B cell (primary cell): ENCODE measurements around the gene KCTD6. TPM values are rescaled to one million over a fixed set of nuclear protein-coding genes. Genes with fewer than 3 reads are reported as not detected.

Source experiments
- ATAC-seq: fragments of 200-7000 bp; cut with Tn5 transposase; one replicate; pipeline ENCODE4 v1.10.0; 2021; ENCODE audit warnings: low read depth, mild to moderate bottlenecking, moderate number of reproducible peaks, moderate library complexity
- CTCF ChIA-PET: fragments of 350-600 bp; sonication (Branson Sonifier 250); formaldehyde crosslinking; loops from one replicate; lab custom pipeline; 2021; ENCODE audit warnings: antibody characterized with exemption, inconsistent platforms; lab: Charles Lee
- POLR2A ChIA-PET: fragments of 350-600 bp; sonication (Branson Sonifier 250); formaldehyde crosslinking; loops from one replicate; lab custom pipeline; 2021; ENCODE audit warnings: antibody characterized with exemption; lab: Charles Lee
- DNase-seq: peaks from one replicate; pipeline ENCODE4 v3.0.0; 2013
- H2AFZ ChIP-seq: 2 replicates; pipeline ENCODE4 v1.6.1; 2012; ENCODE audit warnings: mild to moderate bottlenecking, low read depth, low read length; ENCODE audit not compliant: insufficient read depth, poor library complexity, severe bottlenecking
- H3K27ac ChIP-seq, 2 donors: 1 replicate in 1 of 2; 2 replicates in 1 of 2; pipeline ENCODE4 v1.5.1; 2012 to 2013; ENCODE audit warnings: low read length in 2 of 2, mild to moderate bottlenecking in 2 of 2, moderate library complexity in 1 of 2
- H3K27me3 ChIP-seq, 4 experiments: fragments of 200-600 bp in 1 of 4; sonication (generic) in 1 of 4; replicated peaks in 1 of 4; 1 replicate in 2 of 4; 2 replicates in 2 of 4; pipeline versions ENCODE4 v1.6.1 to v1.7.0; 2013 to 2016; ENCODE audit warnings: low read length in 3 of 4, mild to moderate bottlenecking in 2 of 4, mixed read lengths in 1 of 4, moderate library complexity in 1 of 4; ENCODE audit not compliant: insufficient read depth in 4 of 4, control insufficient read depth in 3 of 4; ENCODE audit errors: control extremely low read depth in 1 of 4
- H3K36me3 ChIP-seq, 2 experiments: replicated peaks in 1 of 2; 1 replicate in 1 of 2; 2 replicates in 1 of 2; pipeline versions ENCODE4 v1.6.1 to v1.7.1; 2013; ENCODE audit warnings: low read length in 1 of 2; ENCODE audit not compliant: insufficient read depth in 2 of 2, control insufficient read depth in 1 of 2; ENCODE audit errors: control extremely low read depth in 1 of 2, extremely low read depth in 1 of 2
- H3K4me1 ChIP-seq, 2 donors: fragments of 200-600 bp in 1 of 2; sonication (generic) in 1 of 2; 1 replicate in 1 of 2; 2 replicates in 1 of 2; pipeline versions ENCODE4 v1.5.1 to v1.6.1; 2013 to 2017; ENCODE audit warnings: low read length in 2 of 2; ENCODE audit not compliant: control insufficient read depth in 2 of 2, insufficient read depth in 2 of 2
- H3K4me2 ChIP-seq: replicated peaks from 2 replicates; pipeline ENCODE3; 2012; ENCODE audit warnings: mild to moderate bottlenecking, low read depth, low read length; ENCODE audit not compliant: poor library complexity, severe bottlenecking
- H3K4me3 ChIP-seq, 5 experiments: fragments of 200-600 bp in 1 of 5; sonication (generic) in 1 of 5; 1 replicate in 3 of 5; 2 replicates in 2 of 5; pipeline versions ENCODE4 v1.5.1 to v1.7.0; 2011 to 2016; ENCODE audit warnings: low read length in 4 of 5, mild to moderate bottlenecking in 4 of 5, low read depth in 2 of 5, control low read depth in 1 of 5, moderate library complexity in 1 of 5; ENCODE audit not compliant: insufficient read depth in 1 of 5; ENCODE audit errors: control extremely low read depth in 1 of 5, extremely low read depth in 1 of 5
- H3K79me2 ChIP-seq: fragments of 200-600 bp; sonication (generic); one replicate; pipeline ENCODE4 v1.6.0; 2016; ENCODE audit warnings: low read length; ENCODE audit not compliant: control insufficient read depth, insufficient read depth
- H3K9ac ChIP-seq: fragments of 200-600 bp; sonication (generic); 2 replicates; pipeline ENCODE4 v1.6.1; 2017; ENCODE audit warnings: mild to moderate bottlenecking, low read length, moderate library complexity
- H3K9me3 ChIP-seq, 3 donors: one replicate each; pipeline versions ENCODE4 v1.6.1 to v1.7.1; 2013; ENCODE audit warnings: low read length in 2 of 3; ENCODE audit not compliant: control insufficient read depth in 2 of 3, insufficient read depth in 1 of 3; ENCODE audit errors: control extremely low read depth in 1 of 3
- H4K20me1 ChIP-seq: 2 replicates; pipeline ENCODE4 v1.6.0; 2012; ENCODE audit warnings: mild to moderate bottlenecking, low read length; ENCODE audit not compliant: insufficient read depth, control insufficient read depth, poor library complexity, severe bottlenecking
- H3K27ac Mint-ChIP-seq: one replicate; pipeline ENCODE4 v1.8.0; 2021; ENCODE audit warnings: mixed read lengths
- H3K27me3 Mint-ChIP-seq: one replicate; pipeline ENCODE4 v1.8.0; 2021; ENCODE audit warnings: mixed read lengths
- H3K4me1 Mint-ChIP-seq: one replicate; pipeline ENCODE4 v1.8.0; 2021; ENCODE audit warnings: mixed read lengths
- H3K4me3 Mint-ChIP-seq: one replicate; pipeline ENCODE4 v1.8.0; 2021; ENCODE audit warnings: mixed read lengths
- H3K9me3 Mint-ChIP-seq: one replicate; pipeline ENCODE4 v1.8.0; 2022; ENCODE audit warnings: mixed read lengths; ENCODE audit not compliant: insufficient read depth
- CTCF ChIP-seq: fragments of 200-600 bp; IDR thresholded peaks from one replicate; pipeline ENCODE4 v1.8.0; 2022; ENCODE audit warnings: antibody characterized with exemption, mild to moderate bottlenecking
- EZH2 ChIP-seq: IDR thresholded peaks from 2 replicates; pipeline ENCODE4 v1.6.1; 2012; ENCODE audit warnings: borderline replicate concordance, low read depth, mild to moderate bottlenecking, moderate library complexity, low read length; ENCODE audit not compliant: insufficient read depth, poor library complexity, severe bottlenecking
- WGBS: methylation state at CpG from one replicate; pipeline ENCODE4 v1.1.5; 2013; ENCODE audit warnings: missing lambda C conversion rate; ENCODE audit not compliant: insufficient coverage; 5-methylcytosine and 5-hydroxymethylcytosine counted together
- intact Hi-C: fragments of 100-400 bp; cut with micrococcal nuclease; formaldehyde crosslinking; loops from one replicate; pipeline ENCODE4 v1.10.0; 2022
- polyA plus RNA-seq: library from polyadenylated mRNA; depleted of rRNA; stranded (reverse); fragments of >200 nt; gene quantifications from 2 replicates; pipeline ENCODE4 v1.2.3, GENCODE V29; 2012
- total RNA-seq, 2 donors: library from RNA; stranded (reverse); fragments of 120-200 nt in 1 of 2; gene quantifications; 1 replicate in 1 of 2; 2 replicates in 1 of 2; pipeline versions ENCODE4 v1.2.3 to v1.2.4, GENCODE V29; 2013 to 2022

The KCTD6 gene
- total and polyA plus RNA-seq, 2 donors (not counting 1 experiment from before 2014, with no cell fraction given) = 7.4 to 14.6 TPM

- TF ChIP-seq EZH2 (no peak), CTCF (no peak)
- H3K27me3 Mint-ChIP-seq = no peaks in the 10 kb centered on the region
- H3K27me3 ChIP-seq = no peaks in the 10 kb centered on the region
- H3K4me2 ChIP-seq = no peak overlapping the region
- no peak overlapping the region for H3K27ac ChIP-seq
- H3K79me2 ChIP-seq = no peaks in the 10 kb centered on the region
- DNase-seq (no peak), ATAC-seq (no peak)
- H4K20me1 ChIP-seq = no peaks in the 10 kb centered on the region
- H3K36me3 ChIP-seq = no peaks in the 10 kb centered on the region
- H2AFZ ChIP-seq = no peak overlapping the region
- intact Hi-C loops = no loop called here
- CTCF ChIA-PET = interaction anchor here (0.6 to 1.3 kb wide), 3 partner anchors 12 to 20 kb away, joined by 3 read pairs; no protein-coding TSS in a partner anchor
- POLR2A ChIA-PET = no interaction called here
- no peaks in the 10 kb centered on the region for H3K9me3 Mint-ChIP-seq
- no CpG with 5 or more reads among the region's 5 CpGs for WGBS
- no peak overlapping the region for H3K4me3 Mint-ChIP-seq
- H3K4me3 ChIP-seq = no peak overlapping the region
- no peaks in the 10 kb centered on the region for H3K4me1 Mint-ChIP-seq
- no peaks in the 10 kb centered on the region for H3K4me1 ChIP-seq
- no peak overlapping the region for H3K9ac ChIP-seq
- H3K9me3 ChIP-seq = no peaks in the 10 kb centered on the region
- no peak overlapping the region for H3K27ac Mint-ChIP-seq
These were observed 31.0 kb downstream of the KCTD6 start for GRCh38 chr3:58522759-58523425.

GRCh38 chr3:58524326-58524888 lies 32.5 kb downstream of the KCTD6 start:
- Mint-ChIP-seq H3K9me3 (no peaks in the 10 kb centered on the region), H3K27me3 (no peaks in the 10 kb centered on the region), H3K4me1 (no peaks in the 10 kb centered on the region), H3K27ac (no peak overlapping the region), H3K4me3 (no peak overlapping the region)
- ChIA-PET CTCF (interaction anchor here (1.1 to 1.3 kb wide), 2 partner anchors 9 to 10 kb away, joined by 3 read pairs; no protein-coding TSS in a partner anchor), POLR2A (no interaction called here)
- Histone ChIP-seq H3K4me3 (no peak overlapping the region), H3K27ac (no peak overlapping the region), H3K36me3 (no peaks in the 10 kb centered on the region), H3K9me3 (no peaks in the 10 kb centered on the region), H3K27me3 (no peaks in the 10 kb centered on the region), H3K4me1 (no peaks in the 10 kb centered on the region), H3K4me2 (no peak overlapping the region), H2AFZ (no peak overlapping the region), H4K20me1 (no peaks in the 10 kb centered on the region), H3K9ac (no peak overlapping the region), H3K79me2 (no peaks in the 10 kb centered on the region)
- intact Hi-C loops = no loop called here
- ATAC-seq (no peak), DNase-seq (no peak)
- 96% methylated on average over 11 of the region's 11 CpGs for WGBS
- no peak for TF ChIP-seq CTCF
- TF ChIP-seq EZH2 = no peak
